HepG2 (cell line): ENCODE results near the gene ANKRD29. TPM values are rescaled to one million over a fixed set of nuclear protein-coding genes. Genes with fewer than 3 reads are reported as not detected.

Experiments used
- ATAC-seq: fragments of 200-7000 bp; cut with Tn5 transposase; 3 replicates; pipeline ENCODE4 v1.9.1; 2020; ENCODE audit warnings: mild to moderate bottlenecking, moderate library complexity
- BruUV-seq: library from RNA; stranded (reverse); fragments of 400-500 nt; replicated peaks from 2 replicates; lab custom pipeline; 2021; lab: Mats Ljungman, UMichigan
- CTCF ChIA-PET: fragments of 300-600 bp; formaldehyde crosslinking; extraction: SDS; loops from one replicate; lab custom pipeline; 2021; ENCODE audit warnings: low total read pairs, inconsistent platforms, low intra/inter-chr PET ratio; lab: Yijun Ruan, JAX
- POLR2A ChIA-PET: fragments of 350-600 bp; sonication (Branson Sonifier 250); formaldehyde crosslinking; loops from one replicate; lab custom pipeline; 2020; ENCODE audit warnings: antibody characterized with exemption, inconsistent platforms; lab: Yijun Ruan, JAX
- DNase-seq: peaks from one replicate; pipeline ENCODE4 v3.0.0-alpha.2; 2015; ENCODE audit warnings: low spot score
- FAIRE-seq: peaks from 3 replicates; lab custom pipeline; 2011; peaks lifted over from hg19 to GRCh38; lab: Jason Lieb, UNC
- H2AFZ ChIP-seq: one replicate; pipeline ENCODE4 v1.6.1; 2011; ENCODE audit warnings: low read length, inconsistent platforms
- H3K27ac ChIP-seq: fragments of 300-600 bp; 3 replicates; pipeline ENCODE4 v1.8.0; 2011; ENCODE audit warnings: mixed run types, mild to moderate bottlenecking, mixed read lengths, low read length, inconsistent platforms; ENCODE audit not compliant: insufficient read depth; ENCODE audit errors: extremely low read length
- H3K27me3 ChIP-seq, 2 experiments: fragments of 200-600 bp in 1 of 2; 2 replicates in 1 of 2; 3 replicates in 1 of 2; pipeline versions ENCODE4 v1.6.0 to v1.8.0; 2011; ENCODE audit warnings: low read length in 2 of 2, mild to moderate bottlenecking in 2 of 2, moderate library complexity in 2 of 2, inconsistent platforms in 1 of 2; ENCODE audit not compliant: insufficient read depth in 2 of 2, control insufficient read depth in 1 of 2
- H3K36me3 ChIP-seq, 2 experiments: fragments of 200-600 bp in 1 of 2; replicated peaks in 1 of 2; 2 replicates in 1 of 2; 3 replicates in 1 of 2; pipeline versions ENCODE4 v1.5.1 to v1.8.0; 2011; ENCODE audit warnings: low read length in 2 of 2, inconsistent platforms in 1 of 2; ENCODE audit not compliant: insufficient read depth in 2 of 2, control insufficient read depth in 1 of 2
- H3K4me1 ChIP-seq: 2 replicates; pipeline ENCODE4 v1.5.1; 2012; ENCODE audit warnings: low read length, inconsistent platforms; ENCODE audit not compliant: insufficient read depth
- H3K4me2 ChIP-seq: 2 replicates; pipeline ENCODE4 v1.6.0; 2011; ENCODE audit warnings: low read depth, low read length, inconsistent platforms
- H3K4me3 ChIP-seq, 3 experiments: fragments of 200-600 bp in 1 of 3; sonication (generic), shearing (Covaris generic) in 1 of 3; replicated peaks in 1 of 3; 2 replicates each; pipeline ENCODE4 v1.5.1; 2011 to 2016; ENCODE audit warnings: low read length in 3 of 3, inconsistent platforms in 2 of 3, low read depth in 2 of 3, mild to moderate bottlenecking in 2 of 3, control low read depth in 1 of 3, mixed read lengths in 1 of 3; ENCODE audit not compliant: insufficient read depth in 1 of 3
- H3K79me2 ChIP-seq: one replicate; pipeline ENCODE4 v1.6.1; 2011; ENCODE audit warnings: low read length, inconsistent platforms; ENCODE audit not compliant: insufficient read depth
- H3K9ac ChIP-seq: 2 replicates; pipeline ENCODE4 v1.6.0; 2011; ENCODE audit warnings: mild to moderate bottlenecking, low read depth, low read length, inconsistent platforms; ENCODE audit not compliant: insufficient read depth
- H3K9me3 ChIP-seq: 2 replicates; pipeline ENCODE4 v1.5.1; 2012; ENCODE audit warnings: mild to moderate bottlenecking, low read length
- H4K20me1 ChIP-seq: 2 replicates; pipeline ENCODE4 v1.6.0; 2011; ENCODE audit warnings: inconsistent platforms, mild to moderate bottlenecking, low read length, moderate library complexity; ENCODE audit not compliant: insufficient read depth
- CBFB ChIP-seq: sonication (generic); formaldehyde crosslinking; IDR thresholded peaks from 2 replicates; pipeline ENCODE4 v1.4.0; 2020; ENCODE audit warnings: missing genetic modification reagents
- DBP ChIP-seq: sonication (generic); formaldehyde crosslinking; IDR thresholded peaks from 2 replicates; pipeline ENCODE4 v1.4.0; 2020; ENCODE audit warnings: missing genetic modification reagents; ENCODE audit errors: not compliant biosample characterization
- HNRNPL ChIP-seq: fragments of 200-400 bp; formaldehyde crosslinking; IDR thresholded peaks from 2 replicates; pipeline ENCODE4 v1.6.1; 2017; ENCODE audit warnings: mild to moderate bottlenecking, low read depth, low read length
- PHF21A ChIP-seq: sonication (generic); formaldehyde crosslinking; IDR thresholded peaks from 2 replicates; pipeline ENCODE4 v1.5.0; 2020; ENCODE audit warnings: mild to moderate bottlenecking, missing genetic modification reagents
- POLR2AphosphoS2 ChIP-seq: IDR thresholded peaks from 2 replicates; pipeline ENCODE4 v1.6.1; 2011; ENCODE audit warnings: low read depth, low read length, improper control_type of control experiment
- ZBTB8A ChIP-seq: sonication (generic); formaldehyde crosslinking; IDR thresholded peaks from 2 replicates; pipeline ENCODE4 v1.4.0; 2020; ENCODE audit warnings: mild to moderate bottlenecking, low read depth, missing genetic modification reagents, borderline replicate concordance
- ZNF121 ChIP-seq: sonication (generic); formaldehyde crosslinking; IDR thresholded peaks from 2 replicates; pipeline ENCODE4 v1.5.0; 2020; ENCODE audit warnings: mild to moderate bottlenecking, missing genetic modification reagents
- ZNF354B ChIP-seq: sonication (generic); formaldehyde crosslinking; IDR thresholded peaks from 2 replicates; pipeline ENCODE4 v1.8.0; 2022; ENCODE audit warnings: mild to moderate bottlenecking, missing genetic modification reagents
- WGBS: methylation state at CpG from one replicate; pipeline ENCODE4 v1.1.6; 2017; ENCODE audit warnings: low lambda C conversion rate; 5-methylcytosine and 5-hydroxymethylcytosine counted together
- in situ Hi-C: cut with HindIII; loops from 2 replicates; pipeline ENCODE4 v1.10.0; 2017; ENCODE audit warnings: low pct_unique_long_range_greater_than_20kb; ENCODE audit not compliant: extremely low pct_ligation_motif_present
- intact Hi-C: fragments of 100-400 bp; cut with micrococcal nuclease; formaldehyde crosslinking; loops from one replicate; pipeline ENCODE4 v1.10.0; 2022; ENCODE audit not compliant: unreplicated experiment
- polyA plus RNA-seq, 8 experiments: library from polyadenylated mRNA; depleted of rRNA in 3 of 8; stranded (reverse) in 7 of 8; unstranded in 1 of 8; fragments of >200 nt; fragmentation: Illumina TruSeq in 4 of 8; extraction: Trizol in 4 of 8; gene quantifications; 2 replicates each; pipeline versions ENCODE4 v1.2.1 to v1.2.3, GENCODE V29; 2011 to 2016; ENCODE audit warnings: low read depth in 4 of 8, missing spikeins in 1 of 8, mixed read lengths in 1 of 8; ENCODE audit not compliant: insufficient read depth in 1 of 8
- total RNA-seq, 5 experiments: library from RNA; depleted of rRNA; stranded (reverse); fragments of >200 nt; fragmentation: Illumina TruSeq; extraction: Trizol; gene quantifications; 2 replicates each; pipeline ENCODE4 v1.2.3, GENCODE V29; 2016; ENCODE audit warnings: low read depth in 1 of 5
- TF ChIP-seq, protein P1 (sequence below): sonication (generic); formaldehyde crosslinking; IDR thresholded peaks from 2 replicates; pipeline ENCODE4 v1.5.1; 2020; ENCODE audit warnings: mild to moderate bottlenecking, moderate library complexity, missing genetic modification reagents

Gene ANKRD29
- total and polyA plus RNA-seq, 2 of the 13 experiments (the other 11 are each of a cell fraction or from before 2014, with no cell fraction given): not detected

DNA sequence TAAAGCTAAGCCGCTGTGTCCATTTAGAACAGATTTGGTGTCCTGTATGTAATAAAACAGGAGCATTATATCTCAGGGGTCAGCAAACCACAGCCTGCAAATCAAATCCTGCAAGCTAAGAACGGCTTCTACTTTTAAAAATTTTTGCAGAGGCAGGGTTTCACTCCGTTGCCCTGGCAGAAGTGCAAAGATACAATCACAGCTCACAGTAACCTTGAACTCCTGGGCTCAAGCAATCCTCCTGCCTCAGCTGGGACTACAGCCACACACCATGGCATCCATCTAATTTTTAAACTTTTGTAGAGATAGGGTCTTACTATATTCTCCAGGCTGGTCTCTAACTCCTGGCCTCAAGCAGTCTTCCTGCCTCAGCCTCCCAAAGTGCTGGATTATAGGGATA lies 47.8 kb downstream of the ANKRD29 start (continued):
- TF ChIP-seq HNRNPL: no peak
- no peak for TF ChIP-seq CBFB

DNA sequence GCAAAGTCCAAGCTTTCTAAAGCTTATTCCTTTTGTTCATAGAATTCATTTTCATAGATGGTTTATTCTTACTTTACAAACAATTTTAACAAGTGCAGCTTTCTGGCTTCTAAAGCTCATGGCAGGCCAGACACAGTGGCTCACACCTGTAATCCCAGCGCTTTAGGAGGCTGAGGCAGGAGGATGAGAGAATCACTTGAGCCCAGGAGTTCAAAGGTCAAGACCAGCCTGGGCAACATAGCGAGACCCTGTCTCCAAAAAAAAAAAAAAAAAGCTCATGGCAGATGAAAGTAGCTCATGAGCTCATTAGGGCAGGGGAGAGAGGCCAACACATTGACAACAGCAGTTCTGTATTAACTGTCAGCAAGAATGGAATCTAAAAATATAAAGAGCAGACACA lies 48.3 kb downstream of the ANKRD29 start:
- ChIA-PET CTCF (no interaction called here), POLR2A (no interaction called here)
- ATAC-seq: no peak
- in situ Hi-C loops (no loop called here), intact Hi-C loops (no loop called here)
- Histone ChIP-seq H3K9me3 (no peaks in the 10 kb centered on the region), H4K20me1 (no peaks in the 10 kb centered on the region), H3K4me1 (peaks cover 51% of the 10 kb centered on the region), H2AFZ (no peak overlapping the region), H3K4me2 (no peak overlapping the region), H3K4me3 (no peak overlapping the region), H3K9ac (no peak overlapping the region), H3K27ac (no peak overlapping the region), H3K79me2 (no peaks in the 10 kb centered on the region), H3K27me3 (peaks cover 0 to 7% of the 10 kb centered on the region in 2 experiments; a peak in 1 of 5 replicates), H3K36me3 (no peaks in the 10 kb centered on the region)
- WGBS: 12% methylated on average over 2 of the region's 2 CpGs
- no peak for DNase-seq
- BruUV-seq: no TSS peak
- no peak for FAIRE-seq
- TF ChIP-seq DBP (no peak), ZNF121 (CRISPR knock-in tag) (peak; percentile 73; the same call in 1 of the 2 replicates), ZNF354B (CRISPR knock-in tag) (no peak), ZBTB8A (no peak), PHF21A (CRISPR knock-in tag) (no peak), POLR2AphosphoS2 (no peak)
- TF ChIP-seq, protein P1, sequence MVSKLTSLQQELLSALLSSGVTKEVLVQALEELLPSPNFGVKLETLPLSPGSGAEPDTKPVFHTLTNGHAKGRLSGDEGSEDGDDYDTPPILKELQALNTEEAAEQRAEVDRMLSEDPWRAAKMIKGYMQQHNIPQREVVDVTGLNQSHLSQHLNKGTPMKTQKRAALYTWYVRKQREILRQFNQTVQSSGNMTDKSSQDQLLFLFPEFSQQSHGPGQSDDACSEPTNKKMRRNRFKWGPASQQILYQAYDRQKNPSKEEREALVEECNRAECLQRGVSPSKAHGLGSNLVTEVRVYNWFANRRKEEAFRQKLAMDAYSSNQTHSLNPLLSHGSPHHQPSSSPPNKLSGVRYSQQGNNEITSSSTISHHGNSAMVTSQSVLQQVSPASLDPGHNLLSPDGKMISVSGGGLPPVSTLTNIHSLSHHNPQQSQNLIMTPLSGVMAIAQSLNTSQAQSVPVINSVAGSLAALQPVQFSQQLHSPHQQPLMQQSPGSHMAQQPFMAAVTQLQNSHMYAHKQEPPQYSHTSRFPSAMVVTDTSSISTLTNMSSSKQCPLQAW (CRISPR knock-in tag): no peak
- TF ChIP-seq, all 625 proteins: peak for 1
